GM21360 (cell line): ENCODE data around the gene CFAP46.
"Not testable (repeated sequence)": the region's sequence is repeated elsewhere in the genome, so short reads cannot be mapped to it uniquely, and the experiment has no call there.

Source experiments
- ATAC-seq: cut with Tn5 transposase; IDR thresholded peaks from one replicate; pipeline ENCODE4 v1.9.1; 2021; ENCODE audit warnings: mild to moderate bottlenecking, moderate library complexity; ENCODE audit not compliant: unreplicated experiment

CFAP46 gene

GRCh38 chr10:132832186-132832969 lies 110.0 kb downstream of the CFAP46 start:
- no peak for ATAC-seq

GRCh38 chr10:132829403-132829802 lies 113.0 kb downstream of the CFAP46 start:
- no peak for ATAC-seq

DNA sequence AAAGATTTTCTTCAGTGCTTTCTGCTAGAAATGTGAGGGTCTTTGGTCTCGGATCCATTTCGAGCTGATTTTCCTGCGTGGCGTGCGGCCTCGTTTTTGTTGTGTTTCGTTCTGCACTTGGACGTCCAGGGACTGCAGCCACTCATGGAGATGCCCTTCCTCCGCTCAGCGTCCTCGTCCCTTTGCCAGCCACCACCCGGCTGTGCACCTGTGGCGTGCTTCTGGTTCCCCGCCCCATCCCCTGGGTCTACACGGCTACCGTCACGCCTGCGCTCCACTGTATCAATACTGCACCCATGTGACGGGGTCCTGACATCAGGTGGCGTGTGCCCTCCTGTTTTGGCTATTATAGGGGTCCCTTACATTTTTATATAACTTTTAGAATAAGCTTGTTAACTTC lies 113.7 kb downstream of the CFAP46 start:
- ATAC-seq, result no peak

DNA sequence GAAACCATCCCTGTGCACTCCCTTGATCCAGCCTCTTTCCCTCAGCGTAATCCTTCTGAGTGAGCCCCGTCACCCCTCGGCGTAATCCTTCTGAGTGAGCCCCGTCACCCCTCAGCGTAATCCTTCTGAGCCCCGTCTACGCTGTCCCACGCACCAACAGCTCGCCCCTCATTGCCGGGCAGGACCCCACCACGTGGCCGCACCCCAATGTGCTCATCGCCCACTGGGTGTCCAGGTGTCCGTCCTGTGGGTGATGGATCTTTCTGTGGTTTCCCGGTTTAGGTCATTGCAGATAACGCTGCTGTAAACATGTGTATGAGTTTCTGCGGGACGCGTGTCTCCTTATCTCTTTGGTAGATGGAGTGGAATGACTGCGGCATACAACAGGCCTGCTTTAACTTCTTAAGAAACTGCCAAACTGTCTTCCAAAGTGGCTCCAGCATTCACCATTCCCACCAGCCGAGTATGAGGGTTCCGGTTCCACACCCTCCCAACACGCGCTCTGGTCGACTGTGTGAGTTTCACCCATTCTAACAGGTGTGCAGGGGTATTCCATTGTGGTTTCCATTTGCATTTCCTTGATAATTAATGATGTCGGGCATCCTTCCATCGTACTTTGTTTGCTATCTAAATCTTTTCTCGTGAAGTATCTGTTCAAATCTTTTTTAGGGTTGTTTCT lies 114.4 kb downstream of the CFAP46 start:
- ATAC-seq, result no peak

GRCh38 chr10:132827423-132827789 lies 115.0 kb downstream of the CFAP46 start:
- no peak for ATAC-seq

DNA sequence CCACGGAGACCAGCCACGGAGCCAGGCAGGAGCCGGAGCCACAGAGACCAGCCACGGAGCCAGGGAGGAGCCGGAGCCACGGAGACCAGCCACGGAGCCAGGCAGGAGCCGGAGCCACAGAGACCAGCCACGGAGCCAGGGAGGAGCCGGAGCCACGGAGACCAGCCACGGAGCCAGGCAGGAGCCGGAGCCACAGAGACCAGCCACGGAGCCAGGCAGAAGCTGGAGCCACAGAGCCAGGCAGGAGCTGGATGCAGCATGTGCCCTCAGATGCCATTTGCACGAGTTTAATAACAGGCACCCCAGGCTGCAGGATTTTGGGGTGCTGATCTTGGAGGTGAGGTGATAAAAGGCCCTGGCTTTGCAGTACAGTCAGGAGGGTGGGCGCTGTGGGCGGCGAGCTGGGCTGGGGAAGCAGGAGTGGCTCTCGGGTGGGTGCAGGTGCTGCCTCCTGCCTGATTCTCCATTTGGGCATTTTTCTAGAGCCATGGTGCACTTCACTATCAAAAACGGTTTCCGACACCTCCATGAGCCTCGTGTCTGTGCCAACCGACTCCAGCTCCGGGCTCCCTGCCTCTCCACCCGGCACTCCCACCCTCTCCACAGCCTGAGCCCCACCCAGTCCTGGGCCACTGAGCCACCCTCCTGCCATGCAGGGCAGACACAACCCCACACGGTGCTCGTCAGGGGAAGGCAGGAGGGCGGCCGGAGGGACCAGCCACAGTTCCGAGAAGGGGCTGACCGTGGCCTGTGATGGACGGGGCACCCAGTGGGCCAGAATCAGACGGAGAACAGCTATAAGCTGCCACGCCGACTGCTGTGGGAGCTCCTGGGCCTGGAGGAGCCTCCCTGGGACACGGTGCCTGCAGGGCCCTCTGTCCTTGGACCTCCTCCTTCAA lies 115.6 kb downstream of the CFAP46 start:
- no peak for ATAC-seq

DNA sequence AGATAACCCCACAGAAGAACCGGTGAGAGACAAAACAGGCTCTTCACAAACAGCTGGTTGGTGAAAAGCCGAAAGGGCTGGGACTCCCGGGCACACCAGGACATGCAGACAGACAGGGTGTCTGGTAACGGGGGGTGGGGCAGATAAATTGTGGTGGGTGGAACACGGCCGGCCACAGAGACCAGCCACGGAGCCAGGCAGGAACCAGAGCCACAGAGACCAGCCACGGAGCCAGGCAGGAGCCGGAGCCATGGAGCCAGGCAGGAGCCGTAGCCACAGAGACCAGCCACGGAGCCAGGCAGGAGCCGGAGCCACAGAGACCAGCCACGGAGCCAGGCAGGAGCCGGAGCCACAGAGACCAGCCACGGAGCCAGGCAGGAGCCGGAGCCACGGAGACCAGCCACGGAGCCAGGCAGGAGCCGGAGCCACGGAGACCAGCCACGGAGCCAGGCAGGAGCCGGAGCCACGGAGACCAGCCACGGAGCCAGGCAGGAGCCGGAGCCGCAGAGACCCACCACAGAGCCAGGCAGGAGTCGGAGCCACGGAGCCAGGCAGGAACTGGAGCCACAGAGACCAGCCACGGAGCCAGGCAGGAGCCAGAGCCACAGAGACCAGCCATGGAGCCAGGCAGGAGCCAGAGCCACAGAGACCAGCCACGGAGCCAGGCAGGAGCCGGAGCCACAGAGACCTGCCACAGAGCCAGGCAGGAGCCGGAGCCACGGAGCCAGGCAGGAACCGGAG lies 116.4 kb downstream of the CFAP46 start:
- not testable (repeated sequence) for ATAC-seq

DNA sequence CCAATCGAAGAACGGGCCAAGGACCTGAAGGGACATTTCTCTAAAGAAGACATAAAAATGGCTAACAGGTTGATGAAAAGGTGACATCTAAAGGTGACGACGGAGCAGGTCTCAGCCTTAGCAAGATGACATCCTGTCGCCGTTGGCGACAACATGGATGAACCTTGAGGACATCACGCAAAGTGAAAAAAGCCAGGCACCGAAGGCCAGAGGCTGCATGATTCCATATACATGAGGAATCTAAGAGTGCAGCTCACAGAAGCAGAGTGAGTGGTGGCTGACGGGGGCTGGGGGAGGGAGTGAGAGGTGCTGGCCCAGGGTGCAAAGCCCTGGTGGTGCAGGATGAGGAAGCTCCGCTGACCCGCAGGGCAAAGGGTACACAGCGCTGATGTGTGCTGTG lies 122.3 kb downstream of the CFAP46 start:
- ATAC-seq, result no peak

DNA sequence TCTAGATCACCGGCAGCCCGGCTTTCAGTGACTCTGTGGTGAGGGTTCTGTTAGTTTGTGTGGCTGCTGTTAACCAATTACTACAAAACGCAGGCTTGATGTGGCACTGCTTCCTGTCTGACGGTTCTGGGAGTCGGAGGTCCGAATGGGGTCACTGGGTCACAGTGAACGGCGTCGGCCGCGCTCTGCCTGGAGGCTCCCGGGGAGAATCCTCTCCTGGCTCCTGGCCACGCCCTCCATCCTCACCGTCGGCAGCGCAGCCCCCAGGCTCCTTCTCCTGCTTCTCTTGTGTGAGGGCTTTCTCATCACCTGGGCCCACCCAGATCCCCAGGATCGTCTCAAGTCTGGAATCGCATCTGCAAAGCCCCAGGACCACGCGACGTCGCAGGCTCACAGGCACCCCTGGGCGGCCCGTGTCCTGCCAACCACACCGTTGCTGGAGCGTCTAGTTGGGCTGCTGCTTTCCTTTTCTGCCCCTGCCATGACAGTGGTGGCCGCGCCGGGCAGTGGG lies 124.6 kb downstream of the CFAP46 start:
- no peak for ATAC-seq

DNA sequence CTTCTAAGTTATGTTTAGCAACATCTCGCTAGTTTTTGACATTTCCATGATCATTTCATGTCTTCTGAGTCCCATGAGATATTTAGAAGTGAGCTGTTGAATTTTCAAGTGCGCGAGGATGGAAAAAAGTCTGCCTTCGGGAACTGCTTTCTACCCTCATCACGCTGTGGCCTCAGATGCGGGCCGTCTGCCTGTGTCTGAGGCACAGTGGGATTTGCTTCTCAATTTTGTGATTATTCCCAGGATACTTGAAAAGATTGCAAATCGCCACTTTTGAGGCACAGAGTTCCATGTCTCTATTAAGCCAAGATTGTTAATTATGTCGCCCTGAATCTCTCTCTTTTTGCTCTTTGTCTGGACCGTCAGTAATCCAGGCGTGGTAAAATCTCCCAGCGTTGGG lies 125.7 kb downstream of the CFAP46 start:
- ATAC-seq, result no peak

- ATAC-seq, result no peak
Measured at GRCh38 chr10:132815168-132815857, 127.1 kb downstream of the CFAP46 start.

GRCh38 chr10:132814469-132814856 lies 127.9 kb downstream of the CFAP46 start:
- no peak for ATAC-seq

- no peak for ATAC-seq
Measured at GRCh38 chr10:132813560-132814468, 128.6 kb downstream of the CFAP46 start.

DNA sequence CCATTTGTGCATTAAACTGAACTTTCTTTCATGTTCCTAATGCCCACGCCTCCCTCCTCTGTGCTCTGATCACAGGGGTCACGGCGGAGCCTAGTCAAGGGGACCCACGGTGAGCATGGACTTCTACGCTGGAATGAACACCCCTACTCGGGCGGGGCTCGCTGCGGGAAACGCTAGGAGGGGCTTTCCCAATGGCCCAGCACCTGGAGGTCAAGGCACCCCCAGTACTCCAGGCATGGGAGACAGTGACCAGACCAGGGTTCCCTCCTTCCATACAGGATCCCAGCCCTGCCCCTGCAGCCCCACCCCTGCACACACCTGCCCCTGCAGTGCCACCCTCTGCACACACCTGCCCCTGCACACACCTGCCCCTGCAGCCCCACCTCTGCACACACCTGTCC lies 129.4 kb downstream of the CFAP46 start:
- ATAC-seq, result no peak

GRCh38 chr10:132812520-132812919 lies 129.8 kb downstream of the CFAP46 start:
- ATAC-seq, result no peak

- ATAC-seq, result no peak
Measured at GRCh38 chr10:132811891-132812481, 130.4 kb downstream of the CFAP46 start.

DNA sequence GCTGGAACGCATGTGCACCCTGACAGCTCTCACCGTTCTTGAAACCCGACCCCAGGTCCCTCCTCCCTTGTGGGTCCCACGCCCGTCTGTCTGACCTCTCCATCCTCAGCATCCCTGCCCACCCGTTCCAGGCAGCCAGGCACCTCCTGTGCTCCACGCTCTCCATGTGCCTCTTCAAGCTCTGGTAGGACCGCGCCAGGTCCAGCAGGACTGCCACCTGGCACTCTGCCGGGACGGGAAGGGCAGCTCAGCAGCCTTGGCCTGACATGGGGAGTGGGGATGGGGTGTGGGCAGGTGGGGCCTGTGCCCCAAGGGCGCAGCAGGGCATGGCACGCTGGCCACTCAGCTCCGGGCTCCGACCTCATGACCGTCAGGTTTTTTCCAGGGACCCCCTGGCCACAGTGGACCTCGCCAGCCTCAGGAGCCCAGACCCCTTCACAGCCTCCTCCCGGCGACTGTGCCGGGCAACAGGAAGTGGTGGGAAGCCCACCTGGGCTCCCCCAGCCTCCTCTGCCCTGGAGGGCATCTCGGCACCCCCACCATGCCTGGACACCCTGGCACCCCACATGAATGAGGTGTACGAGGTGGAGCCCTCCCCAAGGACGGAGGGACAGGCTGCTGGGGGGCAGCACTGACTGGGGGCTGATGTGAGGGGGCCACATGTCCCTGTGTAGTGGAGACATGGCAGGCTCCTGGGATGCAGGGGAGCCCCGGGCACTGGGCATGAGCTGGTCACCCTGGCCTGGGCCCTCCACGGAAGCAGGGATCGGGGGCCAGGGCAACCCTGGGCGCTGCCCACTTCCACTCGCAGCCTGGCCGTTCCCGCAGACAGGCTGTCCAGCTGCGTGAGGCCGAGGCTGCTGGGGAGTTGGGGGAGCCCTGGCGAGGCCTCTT lies 131.3 kb downstream of the CFAP46 start:
- ATAC-seq, result no peak
